HG02840 (cell line): ENCODE data around the gene FYB1.

Experiments used
- ATAC-seq: cut with Tn5 transposase; IDR thresholded peaks from one replicate; pipeline ENCODE4 v1.9.1; 2021; ENCODE audit warnings: mild to moderate bottlenecking, moderate library complexity, moderate number of reproducible peaks; ENCODE audit not compliant: unreplicated experiment, low FRiP score

FYB1 gene

DNA sequence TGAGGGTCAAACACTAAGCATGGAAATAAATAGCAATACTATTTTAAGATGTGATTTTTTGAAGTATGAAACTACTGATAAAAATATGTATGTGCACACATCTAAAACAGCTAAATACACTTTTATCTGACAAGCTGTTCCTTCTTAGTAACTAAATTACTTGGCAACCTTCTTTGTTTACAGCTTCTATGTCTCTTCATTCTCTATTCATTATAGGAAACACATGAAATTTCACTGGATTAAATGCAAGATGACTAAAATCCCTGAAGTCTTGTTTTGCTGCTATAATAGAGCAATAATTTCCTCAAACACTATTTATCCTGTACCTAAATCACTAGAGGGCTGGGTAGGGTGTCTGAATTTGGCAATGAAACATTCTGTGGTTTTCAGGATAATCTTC, 156.8 kb downstream of the FYB1 start:
- no peak for ATAC-seq

DNA sequence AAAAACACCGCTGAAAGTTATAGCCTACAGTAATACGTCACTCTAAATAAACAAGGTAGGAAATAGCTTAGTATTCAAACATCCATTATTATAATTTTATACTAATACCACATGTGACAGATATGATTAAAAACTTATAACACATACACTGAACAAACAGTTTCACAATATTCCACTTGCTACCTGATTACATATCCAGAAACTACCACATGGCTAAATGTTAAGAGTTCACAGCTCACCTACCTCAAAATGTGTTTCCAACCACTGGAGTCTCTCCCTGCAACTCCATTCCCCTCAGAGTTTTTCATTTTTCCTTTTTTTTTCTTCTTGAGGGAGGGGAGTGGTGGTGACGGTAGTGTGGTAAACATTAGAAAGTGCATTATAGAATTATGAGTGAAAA, 157.3 kb downstream of the FYB1 start:
- no peak for ATAC-seq

DNA sequence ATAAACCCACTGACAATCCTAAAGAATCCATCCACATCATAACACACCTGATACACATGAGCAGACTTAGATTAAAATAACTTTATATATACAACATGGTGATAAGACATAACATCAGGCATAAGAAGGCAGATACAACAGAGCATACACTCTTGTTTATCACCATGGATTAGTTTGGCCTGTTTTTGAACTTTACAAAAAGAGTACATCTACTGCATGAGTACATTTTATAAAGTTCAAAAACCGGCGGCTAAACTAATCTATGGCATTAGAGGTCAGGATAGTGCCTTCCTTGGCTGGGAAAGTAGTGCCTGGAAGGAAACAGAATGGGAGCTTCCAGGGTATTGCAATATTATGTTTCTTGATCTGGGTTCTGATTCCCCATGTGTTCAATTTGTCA, 160.3 kb downstream of the FYB1 start:
- ATAC-seq: no peak

DNA sequence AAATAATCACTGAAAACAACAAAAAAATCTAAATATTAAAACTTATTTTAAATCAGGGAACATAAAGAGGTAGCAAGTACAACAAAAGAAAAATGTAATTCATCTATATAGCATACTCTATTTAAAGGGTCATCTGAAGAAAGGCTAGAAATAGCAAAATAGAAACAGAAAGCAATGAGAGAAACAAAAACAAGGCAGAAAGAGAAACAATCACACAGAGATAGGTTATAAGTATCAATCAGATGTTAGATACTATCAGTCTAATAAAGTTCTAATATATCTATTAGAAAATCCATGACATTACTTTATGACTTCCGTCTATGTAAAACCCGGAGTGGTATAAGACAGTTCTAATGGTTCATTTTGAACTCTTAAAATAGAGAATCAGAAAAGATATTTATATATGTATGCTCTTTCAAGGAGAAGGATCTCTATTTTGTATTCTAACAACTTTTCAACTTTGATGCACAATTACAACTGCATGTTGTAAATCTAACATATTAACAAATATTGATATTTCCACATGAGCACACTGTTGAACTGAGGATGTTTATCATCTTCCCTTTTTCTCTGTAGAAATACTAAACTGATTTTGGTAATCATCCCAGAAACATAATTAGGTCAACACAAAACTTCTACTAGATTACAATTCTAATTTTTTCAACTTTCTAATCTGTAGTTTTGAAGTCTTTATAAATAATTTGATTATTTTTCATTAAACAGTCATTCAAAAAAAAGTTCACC, 161.0 kb downstream of the FYB1 start:
- ATAC-seq: no peak

DNA sequence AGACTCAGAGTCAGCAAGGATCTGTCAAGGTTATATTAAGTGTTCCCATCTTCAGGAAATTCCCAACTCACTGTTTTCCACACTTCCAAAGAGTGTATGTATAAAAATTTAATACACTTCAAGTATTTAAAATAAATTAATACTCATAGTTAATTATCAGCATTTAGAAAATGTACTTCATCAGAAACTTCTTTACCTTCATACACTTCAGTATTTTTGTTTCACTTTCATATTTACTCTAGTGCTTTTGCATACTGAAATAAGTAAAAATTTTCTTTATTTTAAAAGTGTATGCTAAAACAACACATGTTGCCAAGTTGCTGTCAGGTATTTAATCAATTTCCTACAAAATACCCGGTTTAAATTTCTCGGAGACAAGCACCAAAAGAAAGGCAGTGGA, 161.6 kb downstream of the FYB1 start:
- ATAC-seq: no peak

DNA sequence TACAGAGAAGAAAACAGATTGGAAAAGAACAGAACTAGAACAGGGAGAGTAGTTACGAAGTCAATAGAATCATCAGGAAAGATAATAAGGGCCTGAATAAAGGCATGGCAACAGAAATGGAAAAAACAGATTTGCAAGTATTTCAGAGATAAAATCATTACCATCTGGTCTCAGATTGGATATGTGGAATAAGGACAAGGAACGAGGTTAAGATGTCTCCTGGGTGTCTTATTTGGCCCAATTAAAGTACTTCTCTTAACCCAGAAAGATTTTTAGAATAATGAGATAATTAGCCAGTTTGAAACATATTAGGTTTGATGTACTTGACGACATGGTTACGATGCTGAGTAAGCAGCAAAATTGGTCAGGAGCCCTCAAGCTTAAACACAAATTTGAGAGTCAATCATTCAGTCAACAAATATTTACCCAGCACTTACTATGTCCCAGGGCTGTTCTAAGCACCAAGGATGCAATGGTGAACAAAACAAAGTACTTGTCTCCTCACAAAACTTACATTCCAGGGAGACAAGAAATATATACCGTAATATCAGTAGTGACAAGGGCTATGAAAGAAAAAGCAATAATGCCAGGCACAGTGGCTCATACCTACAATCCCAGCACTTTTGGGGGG, 163.5 kb downstream of the FYB1 start:
- ATAC-seq: no peak
